ENCODE results near the gene PPP1R3C.

The PPP1R3C gene

GRCh38 chr10:91628383-91628782 lies 4.5 kb downstream of the PPP1R3C start:
- no peak for DNase-seq

GRCh38 chr10:91627344-91628102 lies 5.3 kb downstream of the PPP1R3C start:
- no peak for DNase-seq

GRCh38 chr10:91626936-91627335 lies 5.9 kb downstream of the PPP1R3C start:
- DNase-seq: no peak

GRCh38 chr10:91624633-91625032 lies 8.2 kb downstream of the PPP1R3C start:
- no peak for DNase-seq

GRCh38 chr10:91622601-91623000 lies 10.3 kb downstream of the PPP1R3C start:
- no peak for DNase-seq

- no peak for DNase-seq
Observed at GRCh38 chr10:91621483-91622113, 11.3 kb downstream of the PPP1R3C start.

- no peak for DNase-seq
Observed at GRCh38 chr10:91617072-91617609, 15.7 kb downstream of the PPP1R3C start.

GRCh38 chr10:91616137-91616536 lies 16.7 kb downstream of the PPP1R3C start:
- DNase-seq: no peak

GRCh38 chr10:91614225-91614624 lies 18.6 kb downstream of the PPP1R3C start:
- DNase-seq: no peak

GRCh38 chr10:91613411-91614187 lies 19.3 kb downstream of the PPP1R3C start:
- no peak for DNase-seq

- DNase-seq: no peak
Observed at GRCh38 chr10:91610919-91611318, 22.0 kb downstream of the PPP1R3C start.

- no peak for DNase-seq
Observed at GRCh38 chr10:91610444-91610843, 22.4 kb downstream of the PPP1R3C start.

GRCh38 chr10:91607646-91608403 lies 25.0 kb downstream of the PPP1R3C start:
- no peak for DNase-seq

GRCh38 chr10:91605968-91606367 lies 26.9 kb downstream of the PPP1R3C start:
- no peak for DNase-seq

- no peak for DNase-seq
Observed at GRCh38 chr10:91604553-91605534, 28.0 kb downstream of the PPP1R3C start.

GRCh38 chr10:91603931-91604331 lies 28.9 kb downstream of the PPP1R3C start:
- DNase-seq: no peak

GRCh38 chr10:91602868-91603568 lies 29.9 kb downstream of the PPP1R3C start:
- DNase-seq: no peak

GRCh38 chr10:91602449-91602848 lies 30.4 kb downstream of the PPP1R3C start:
- no peak for DNase-seq

- DNase-seq: no peak
Observed at GRCh38 chr10:91601212-91601611, 31.7 kb downstream of the PPP1R3C start.

GRCh38 chr10:91598211-91598977 lies 34.5 kb downstream of the PPP1R3C start:
- no peak for DNase-seq
